Stimulated activated CD8-positive, alpha-beta memory T cell treated with anti-CD3 and anti-CD28 coated beads, Interleukin-4, amount 100 ng/mL, for 4 hours (primary cell): ENCODE data around the gene ARSG.

Experiments used
- DNase-seq, 2 donors: peaks; one replicate each; pipeline ENCODE4 v3.0.0-alpha.2; 2020; ENCODE audit warnings: low read depth in 2 of 2, low spot score in 1 of 2

ARSG gene

GRCh38 chr17:68463211-68464019 is 172.1 kb downstream of the ARSG start:
- DNase-seq, result no peak

GRCh38 chr17:68468334-68468733 is 177.0 kb downstream of the ARSG start:
- no peak for DNase-seq

DNA sequence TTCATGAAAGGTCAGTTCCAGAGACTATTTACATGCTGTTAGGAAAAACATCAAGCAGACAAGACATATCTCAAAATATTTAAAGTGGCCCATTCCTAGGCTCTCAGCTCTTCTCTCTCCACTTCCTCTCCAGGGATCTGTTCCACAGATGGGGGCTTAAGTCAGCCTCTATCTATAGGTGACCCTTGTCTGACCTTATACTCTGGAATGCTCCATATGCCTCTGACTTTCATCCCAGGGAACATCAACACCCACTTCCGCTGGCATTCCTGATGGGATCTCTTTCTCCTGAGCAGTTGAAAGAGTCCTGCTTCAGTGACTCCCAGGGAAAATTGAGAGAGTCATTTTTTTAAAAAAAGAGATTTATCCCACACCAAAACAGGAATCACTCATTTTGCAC is 177.5 kb downstream of the ARSG start:
- no peak for DNase-seq
